GM21528 (cell line): Measurements from ENCODE around the gene FKBP8.

Experiments
- ATAC-seq: cut with Tn5 transposase; IDR thresholded peaks from one replicate; pipeline ENCODE4 v1.9.1; 2021; ENCODE audit warnings: mild to moderate bottlenecking, moderate library complexity; ENCODE audit not compliant: unreplicated experiment, low FRiP score

The FKBP8 gene

GRCh38 chr19:18503971-18504885 is 39.1 kb downstream of the FKBP8 start:
- ATAC-seq = no peak

- ATAC-seq = no peak
These were observed 39.9 kb downstream of the FKBP8 start for GRCh38 chr19:18503337-18503970.

- no peak for ATAC-seq
These were observed 40.6 kb downstream of the FKBP8 start for GRCh38 chr19:18502638-18503294.

- no peak for ATAC-seq
These were observed 41.1 kb downstream of the FKBP8 start for GRCh38 chr19:18502246-18502637.

- ATAC-seq = no peak
These were observed 41.5 kb downstream of the FKBP8 start for GRCh38 chr19:18501832-18502231.

GRCh38 chr19:18501351-18501750 is 42.0 kb downstream of the FKBP8 start:
- no peak for ATAC-seq

- no peak for ATAC-seq
These were observed 42.6 kb downstream of the FKBP8 start for GRCh38 chr19:18500799-18501198.

- ATAC-seq = no peak
These were observed 43.0 kb downstream of the FKBP8 start for GRCh38 chr19:18500376-18500775.

GRCh38 chr19:18499055-18499775 is 44.2 kb downstream of the FKBP8 start:
- no peak for ATAC-seq

- ATAC-seq = no peak
These were observed 46.5 kb downstream of the FKBP8 start for GRCh38 chr19:18496980-18497256.

- ATAC-seq = no peak
These were observed 47.0 kb downstream of the FKBP8 start for GRCh38 chr19:18496167-18496979.

- no peak for ATAC-seq
These were observed 48.0 kb downstream of the FKBP8 start for GRCh38 chr19:18495204-18495911.

- ATAC-seq = no peak
These were observed 49.1 kb downstream of the FKBP8 start for GRCh38 chr19:18494267-18494607.

GRCh38 chr19:18493440-18494266 is 49.7 kb downstream of the FKBP8 start:
- ATAC-seq = no peak

- ATAC-seq = no peak
These were observed 51.1 kb downstream of the FKBP8 start for GRCh38 chr19:18491995-18492953.

GRCh38 chr19:18490728-18491127 is 52.6 kb downstream of the FKBP8 start:
- ATAC-seq = no peak

GRCh38 chr19:18489627-18490184 is 53.7 kb downstream of the FKBP8 start:
- no peak for ATAC-seq
